Sigmoid colon (tissue), 4 donors: ENCODE data around the gene AP4E1.

Experiments
- EP300 ChIP-seq, 4 donors: sonication (generic); formaldehyde crosslinking; IDR thresholded peaks; one replicate each; pipeline ENCODE4 v1.6.1; 2017; ENCODE audit warnings: antibody characterized with exemption in 4 of 4
- POLR2A ChIP-seq, 2 donors: fragments of 450-650 bp; IDR thresholded peaks; one replicate each; pipeline ENCODE4 v1.6.1; 2016; ENCODE audit warnings: antibody characterized with exemption in 2 of 2, mild to moderate bottlenecking in 2 of 2, moderate library complexity in 2 of 2
- POLR2AphosphoS5 ChIP-seq, 4 donors: sonication (generic); formaldehyde crosslinking; IDR thresholded peaks; one replicate each; pipeline ENCODE4 v1.6.1; 2017; ENCODE audit warnings: antibody characterized with exemption in 4 of 4
- TF ChIP-seq, protein P1 (sequence below), 4 experiments: fragments of 450-650 bp in 3 of 4; fragments of 200-600 bp in 1 of 4; IDR thresholded peaks; one replicate each; pipeline ENCODE4 v1.5.1; 2016 to 2019; ENCODE audit warnings: antibody characterized with exemption in 4 of 4, mild to moderate bottlenecking in 3 of 4, moderate library complexity in 2 of 4

DNA sequence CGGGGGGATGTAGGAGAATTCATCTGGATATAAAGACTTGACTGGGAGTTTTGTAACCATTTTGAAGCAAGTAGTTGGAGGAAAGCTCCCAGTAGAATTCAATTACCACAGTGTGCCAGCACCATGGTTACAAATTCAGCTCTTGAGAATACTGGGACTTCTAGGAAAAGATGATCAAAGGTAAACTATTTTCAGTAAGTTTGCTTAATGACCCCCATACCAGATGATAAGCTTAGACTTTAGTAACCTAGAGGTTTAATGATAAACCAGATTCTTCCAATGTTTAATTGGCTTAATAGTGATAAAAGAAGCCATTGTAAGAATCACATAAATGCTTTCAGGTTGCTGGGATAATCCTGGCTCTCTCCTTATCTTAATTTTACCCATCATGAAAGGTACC is 22.3 kb downstream of the AP4E1 start:
- TF ChIP-seq, protein P1, sequence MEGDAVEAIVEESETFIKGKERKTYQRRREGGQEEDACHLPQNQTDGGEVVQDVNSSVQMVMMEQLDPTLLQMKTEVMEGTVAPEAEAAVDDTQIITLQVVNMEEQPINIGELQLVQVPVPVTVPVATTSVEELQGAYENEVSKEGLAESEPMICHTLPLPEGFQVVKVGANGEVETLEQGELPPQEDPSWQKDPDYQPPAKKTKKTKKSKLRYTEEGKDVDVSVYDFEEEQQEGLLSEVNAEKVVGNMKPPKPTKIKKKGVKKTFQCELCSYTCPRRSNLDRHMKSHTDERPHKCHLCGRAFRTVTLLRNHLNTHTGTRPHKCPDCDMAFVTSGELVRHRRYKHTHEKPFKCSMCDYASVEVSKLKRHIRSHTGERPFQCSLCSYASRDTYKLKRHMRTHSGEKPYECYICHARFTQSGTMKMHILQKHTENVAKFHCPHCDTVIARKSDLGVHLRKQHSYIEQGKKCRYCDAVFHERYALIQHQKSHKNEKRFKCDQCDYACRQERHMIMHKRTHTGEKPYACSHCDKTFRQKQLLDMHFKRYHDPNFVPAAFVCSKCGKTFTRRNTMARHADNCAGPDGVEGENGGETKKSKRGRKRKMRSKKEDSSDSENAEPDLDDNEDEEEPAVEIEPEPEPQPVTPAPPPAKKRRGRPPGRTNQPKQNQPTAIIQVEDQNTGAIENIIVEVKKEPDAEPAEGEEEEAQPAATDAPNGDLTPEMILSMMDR (IDR thresholded peaks at IDR 0.05): no peak
- TF ChIP-seq POLR2A (IDR thresholded peaks at IDR 0.05) (no peak), EP300 (IDR thresholded peaks at IDR 0.05) (no peak), POLR2AphosphoS5 (IDR thresholded peaks at IDR 0.05) (no peak)
